Stimulated activated CD8-positive, alpha-beta memory T cell treated with anti-CD3 and anti-CD28 coated beads, Interleukin-15, amount 100 ng/mL, for 48 hours (primary cell): ENCODE data around the gene BANF1.

ENCODE experiments used
- DNase-seq, 2 donors: peaks; one replicate each; pipeline ENCODE4 v3.0.0-alpha.2; 2020; ENCODE audit warnings: low read depth in 2 of 2

BANF1 gene

GRCh38 chr11:66039765-66040164 lies 37.5 kb downstream of the BANF1 start:
- DNase-seq: no peak

GRCh38 chr11:66042227-66042995 lies 40.1 kb downstream of the BANF1 start:
- no peak for DNase-seq

GRCh38 chr11:66042996-66043906 lies 40.9 kb downstream of the BANF1 start:
- DNase-seq: no peak

- DNase-seq: no peak
These were observed 42.5 kb downstream of the BANF1 start for GRCh38 chr11:66044757-66045156.

GRCh38 chr11:66045177-66045639 lies 42.9 kb downstream of the BANF1 start:
- peak; percentile 62 to 68 for DNase-seq

GRCh38 chr11:66046901-66047300 lies 44.6 kb downstream of the BANF1 start:
- DNase-seq: no peak

GRCh38 chr11:66047541-66048365 lies 45.5 kb downstream of the BANF1 start:
- no peak for DNase-seq

- no peak for DNase-seq
These were observed 46.4 kb downstream of the BANF1 start, which contains the start of gene GAL3ST3 for GRCh38 chr11:66048547-66049323. TSS of gene GAL3ST3 (minus strand) at chr11:66049161. CDS start at chr11:66045415, 3,746 bp downstream.

- no peak for DNase-seq
These were observed 48.4 kb downstream of the BANF1 start for GRCh38 chr11:66050581-66051231.

- DNase-seq: no peak
These were observed 49.1 kb downstream of the BANF1 start for GRCh38 chr11:66051371-66051765.

- DNase-seq: peak; percentile 97 to 98
These were observed 49.7 kb downstream of the BANF1 start, which contains the start of gene SF3B2 for GRCh38 chr11:66051766-66052663. TSS of gene SF3B2 (plus strand) at chr11:66052364. CDS start at chr11:66052385, 21 bp downstream.

- no peak for DNase-seq
These were observed 50.3 kb downstream of the BANF1 start for GRCh38 chr11:66052664-66052982.
